ENCODE results near the gene CLDN9. TPM values are rescaled to one million over a fixed set of nuclear protein-coding genes. Genes with fewer than 3 reads are reported as not detected.

Gene CLDN9
- total RNA-seq, 1 donor from 2014 or later, result under 0.01 TPM

- no peaks in the 10 kb centered on the region for H3K36me3 ChIP-seq (ENCODE audit: control insufficient read depth, insufficient read depth, low read length)
- DNase-seq (ENCODE audit: low read depth), result no peak
- no peak for TF ChIP-seq CTCF (IDR thresholded peaks at IDR 0.05; ENCODE audit: insufficient read depth, low read length, severe bottlenecking)
- H3K4me3 ChIP-seq (ENCODE audit: low read depth, low read length), result no peak overlapping the region
- FAIRE-seq, result no peak
- H3K27me3 ChIP-seq (ENCODE audit: control insufficient read depth, insufficient read depth, low read length), result peaks cover 5% of the 10 kb centered on the region
These were observed 798 bp downstream of the CLDN9 start for GRCh38 chr16:3013491-3013951.

- TF ChIP-seq CTCF (IDR thresholded peaks at IDR 0.05; ENCODE audit: insufficient read depth, low read length, severe bottlenecking), result no peak
- H3K36me3 ChIP-seq (ENCODE audit: control insufficient read depth, insufficient read depth, low read length), result no peaks in the 10 kb centered on the region
- H3K27me3 ChIP-seq (ENCODE audit: control insufficient read depth, insufficient read depth, low read length), result peaks cover 5% of the 10 kb centered on the region
- no peak for FAIRE-seq
- DNase-seq (ENCODE audit: low read depth), result no peak
- H3K4me3 ChIP-seq (ENCODE audit: low read depth, low read length), result no peak overlapping the region
These were observed 1.4 kb downstream of the CLDN9 start for GRCh38 chr16:3013998-3014690.

- DNase-seq (ENCODE audit: low read depth) (no peak), FAIRE-seq (peak; percentile 89)
- TF ChIP-seq CTCF (IDR thresholded peaks at IDR 0.05; ENCODE audit: insufficient read depth, low read length, severe bottlenecking), result no peak
- Histone ChIP-seq H3K27me3 (ENCODE audit: control insufficient read depth, insufficient read depth, low read length) (peaks cover 5% of the 10 kb centered on the region), H3K36me3 (ENCODE audit: control insufficient read depth, insufficient read depth, low read length) (no peaks in the 10 kb centered on the region), H3K4me3 (ENCODE audit: low read depth, low read length) (no peak overlapping the region)
These were observed 2.2 kb downstream of the CLDN9 start for GRCh38 chr16:3014971-3015370.

GRCh38 chr16:3015865-3016521, 3.3 kb downstream of the CLDN9 start:
- FAIRE-seq (no peak), DNase-seq (ENCODE audit: low read depth) (no peak)
- Histone ChIP-seq H3K36me3 (ENCODE audit: control insufficient read depth, insufficient read depth, low read length) (no peaks in the 10 kb centered on the region), H3K27me3 (ENCODE audit: control insufficient read depth, insufficient read depth, low read length) (peaks cover 5% of the 10 kb centered on the region), H3K4me3 (ENCODE audit: low read depth, low read length) (no peak overlapping the region)
- TF ChIP-seq CTCF (IDR thresholded peaks at IDR 0.05; ENCODE audit: insufficient read depth, low read length, severe bottlenecking), result no peak

- DNase-seq (ENCODE audit: low read depth) (no peak), FAIRE-seq (no peak)
- Histone ChIP-seq H3K36me3 (ENCODE audit: control insufficient read depth, insufficient read depth, low read length) (peaks cover 8% of the 10 kb centered on the region), H3K4me3 (ENCODE audit: low read depth, low read length) (no peak overlapping the region), H3K27me3 (ENCODE audit: control insufficient read depth, insufficient read depth, low read length) (peaks cover 2% of the 10 kb centered on the region)
- no peak for TF ChIP-seq CTCF (IDR thresholded peaks at IDR 0.05; ENCODE audit: insufficient read depth, low read length, severe bottlenecking)
These were observed 4.6 kb downstream of the CLDN9 start for GRCh38 chr16:3017344-3017743.
